ENCODE data around the gene LCP2. TPM values are rescaled to one million over a fixed set of nuclear protein-coding genes. Genes with fewer than 3 reads are reported as not detected.

The LCP2 gene
- total RNA-seq, 2 donors from 2014 or later: 10.6 to 12.3 TPM

- DNase-seq: no peak
- intact Hi-C loops (cut with DNase I): no loop called here
- ATAC-seq: no peak
Measured at GRCh38 chr5:170319301-170319700, 21.7 kb upstream of the LCP2 start.

GRCh38 chr5:170317499-170317898, 19.9 kb upstream of the LCP2 start:
- ATAC-seq (no peak), DNase-seq (no peak)
- intact Hi-C loops (cut with DNase I): no loop called here

GRCh38 chr5:170316937-170317336, 19.4 kb upstream of the LCP2 start:
- ATAC-seq (no peak), DNase-seq (no peak)
- intact Hi-C loops (cut with DNase I): no loop called here

GRCh38 chr5:170315154-170315553, 17.6 kb upstream of the LCP2 start:
- ATAC-seq (peak; percentile 78 to 89), DNase-seq (peak; percentile 71)
- intact Hi-C loops (cut with DNase I): no loop called here

DNA sequence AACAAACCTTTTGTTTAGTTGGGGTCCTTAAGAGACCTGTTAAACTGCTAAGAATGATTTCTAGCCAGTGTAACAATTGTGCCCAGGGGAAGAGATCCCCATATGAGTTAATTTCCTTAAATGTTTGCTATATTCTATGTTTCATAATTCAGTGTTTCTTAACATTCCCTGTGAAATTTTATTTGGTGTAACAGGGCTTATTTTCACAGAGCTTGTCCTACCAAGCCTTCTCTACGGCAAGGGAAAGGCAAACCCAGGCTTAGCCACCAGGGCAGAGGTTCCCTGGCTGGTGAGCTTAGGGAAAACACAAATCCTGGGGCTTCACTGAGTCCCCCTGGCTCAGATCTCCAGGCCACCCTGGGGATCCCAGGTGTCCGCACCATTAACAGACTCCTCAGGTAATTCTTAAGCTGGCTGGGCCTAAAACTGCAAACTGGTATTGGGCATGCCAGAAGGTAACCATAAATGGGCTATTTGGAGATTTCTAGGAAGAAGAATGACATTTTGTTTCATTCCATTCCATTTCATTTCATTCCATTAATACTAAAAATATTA, 17.0 kb upstream of the LCP2 start:
- intact Hi-C loops (cut with DNase I): no loop called here
- DNase-seq (no peak), ATAC-seq (no peak)

DNA sequence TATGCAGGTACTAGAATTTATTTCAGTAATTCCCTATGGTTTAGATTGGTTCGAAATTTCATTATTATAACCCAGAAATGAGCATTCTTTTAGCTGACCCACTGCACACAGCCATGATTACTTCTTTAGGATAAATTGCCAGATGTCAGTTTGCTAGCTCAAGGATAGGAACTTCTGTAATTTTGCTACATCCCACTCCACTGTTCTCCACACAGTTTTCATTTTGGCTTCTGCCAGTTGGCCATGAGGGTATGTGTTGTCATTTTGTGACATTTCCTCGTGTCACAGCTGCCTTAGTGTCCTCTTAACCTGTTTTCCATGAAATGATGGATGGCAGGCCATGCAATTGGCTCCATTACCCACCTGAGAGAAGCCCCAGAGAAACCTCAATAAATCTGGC, 16.2 kb upstream of the LCP2 start:
- DNase-seq (no peak), ATAC-seq (no peak)
- intact Hi-C loops (cut with DNase I): no loop called here

DNA sequence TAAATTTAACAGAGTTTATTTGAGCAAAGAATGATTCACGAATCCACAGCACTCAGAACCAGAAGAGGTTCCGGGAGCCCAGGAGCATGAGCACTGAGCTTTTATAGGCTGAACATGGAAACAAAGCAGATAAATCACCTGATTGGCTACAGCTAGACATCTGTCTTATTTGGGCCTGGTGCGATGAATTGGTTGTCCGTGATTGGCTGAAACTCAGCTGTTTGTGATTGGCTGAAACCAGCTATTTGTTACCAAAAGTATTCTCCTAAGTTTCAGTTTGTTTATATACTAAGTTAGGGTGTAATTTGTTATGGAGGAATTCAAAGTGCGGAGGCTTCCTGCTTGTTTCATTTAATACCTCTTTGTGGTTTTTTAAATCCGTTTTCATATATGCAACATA, 15.8 kb upstream of the LCP2 start:
- ATAC-seq: no peak
- no peak for DNase-seq
- intact Hi-C loops (cut with DNase I): no loop called here

DNA sequence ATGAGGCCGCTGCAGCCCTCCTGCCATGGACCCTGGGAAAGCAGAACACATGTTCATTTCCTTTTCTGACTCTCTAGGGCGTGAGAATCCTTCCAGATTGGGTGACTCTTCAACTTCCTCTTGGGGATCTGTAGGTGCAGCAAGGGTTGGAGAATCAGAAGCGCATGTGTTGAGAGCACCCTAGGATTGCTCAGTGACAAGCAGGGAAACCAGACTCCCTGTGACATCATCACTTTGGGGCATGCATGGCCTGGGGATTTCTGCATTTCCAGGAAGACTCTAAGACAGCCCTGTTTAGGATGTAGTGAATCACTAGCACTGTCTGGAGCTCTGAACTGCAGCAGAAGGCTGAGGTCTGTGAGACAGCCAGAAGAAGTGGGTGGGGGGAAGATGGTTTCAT, 15.1 kb upstream of the LCP2 start:
- ATAC-seq (peak in 1 of 2 donors; percentile 50), DNase-seq (no peak)
- intact Hi-C loops (cut with DNase I): no loop called here

- no peak for ATAC-seq
- intact Hi-C loops (cut with DNase I): no loop called here
- DNase-seq: no peak
Measured at GRCh38 chr5:170312301-170312595, 14.7 kb upstream of the LCP2 start.

- intact Hi-C loops (cut with DNase I): no loop called here
- ATAC-seq (no peak), DNase-seq (no peak)
Measured at GRCh38 chr5:170311511-170312300, 14.1 kb upstream of the LCP2 start.

GRCh38 chr5:170310256-170310926, 12.8 kb upstream of the LCP2 start:
- intact Hi-C loops (cut with DNase I): no loop called here
- ATAC-seq: no peak

GRCh38 chr5:170308686-170309085, 11.1 kb upstream of the LCP2 start:
- intact Hi-C loops (cut with DNase I): no loop called here
- no peak for ATAC-seq
- DNase-seq: no peak

More at GRCh38 chr5:170310256-170310926, 12.8 kb upstream of the LCP2 start:
- no peak for DNase-seq

DNA sequence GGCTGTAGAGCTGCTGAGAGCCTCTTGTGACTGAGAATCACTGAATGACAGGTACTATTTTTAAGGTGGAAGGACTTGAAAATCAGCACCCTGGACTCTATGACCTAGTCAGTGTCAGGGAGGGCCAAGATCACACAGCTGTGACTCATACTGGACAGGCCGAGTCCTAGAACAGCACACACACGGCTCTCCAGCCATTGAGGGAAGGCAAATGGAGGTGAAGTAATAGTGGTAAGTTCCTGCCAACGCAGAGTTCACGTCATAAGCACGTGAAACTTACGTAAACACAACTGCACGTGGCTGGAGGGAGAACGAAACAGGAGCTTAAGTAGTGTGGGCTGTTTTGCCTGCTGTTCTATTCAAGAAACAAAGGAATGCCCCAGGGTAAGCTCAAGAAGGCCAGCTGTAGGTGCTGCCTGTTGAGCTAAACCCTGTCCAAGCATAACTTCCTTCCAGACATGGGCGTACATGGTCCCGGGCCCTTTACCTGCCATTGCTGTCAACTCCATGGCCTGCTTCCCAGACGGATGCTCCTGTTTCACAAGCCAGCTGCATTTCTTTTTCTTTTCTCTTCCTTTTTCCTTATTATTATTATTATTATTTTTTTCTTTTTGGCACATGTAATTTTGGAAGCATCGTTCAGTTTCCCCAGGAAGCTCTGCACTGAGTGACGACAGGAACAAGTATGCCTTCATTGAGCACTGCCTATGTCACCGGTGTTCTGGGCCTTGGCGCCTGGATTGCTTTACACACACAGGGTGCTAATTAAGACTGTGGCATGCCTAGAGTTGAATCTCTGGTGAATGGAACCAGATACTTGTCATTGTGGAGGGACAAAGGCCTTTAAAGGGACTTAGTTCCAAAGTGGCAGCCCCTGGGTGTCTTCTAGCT, 10.2 kb upstream of the LCP2 start:
- intact Hi-C loops (cut with DNase I): no loop called here
- ATAC-seq: peak; percentile 86 to 91
- DNase-seq: peak; percentile 82

DNA sequence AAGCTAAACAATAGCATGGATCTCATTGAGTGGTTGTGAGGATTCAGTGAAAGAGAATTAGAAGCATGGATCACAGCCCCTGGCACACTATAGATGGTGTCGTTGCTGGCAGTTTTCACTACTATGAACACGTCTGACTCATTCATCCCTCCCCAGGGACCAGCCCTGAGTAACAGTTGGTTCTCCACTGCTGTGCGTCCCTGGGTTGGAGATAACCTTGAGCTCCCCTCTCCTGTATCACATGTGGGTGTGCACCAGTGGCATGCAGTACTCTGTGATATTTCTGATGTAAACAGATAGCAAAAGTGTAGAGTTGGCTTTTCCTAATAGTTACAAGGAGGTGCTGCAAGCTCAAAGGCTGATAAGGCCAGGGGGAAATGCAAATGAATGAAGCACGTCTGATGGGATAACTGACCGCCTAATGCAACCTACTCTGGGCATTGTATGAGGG, 8.8 kb upstream of the LCP2 start:
- ATAC-seq (peak; percentile 60 to 84), DNase-seq (peak; percentile 86)
- intact Hi-C loops (cut with DNase I): no loop called here

GRCh38 chr5:170305646-170306025, 8.1 kb upstream of the LCP2 start:
- intact Hi-C loops (cut with DNase I): no loop called here
- peak in 1 of 2 donors; percentile 31 for ATAC-seq
- no peak for DNase-seq

DNA sequence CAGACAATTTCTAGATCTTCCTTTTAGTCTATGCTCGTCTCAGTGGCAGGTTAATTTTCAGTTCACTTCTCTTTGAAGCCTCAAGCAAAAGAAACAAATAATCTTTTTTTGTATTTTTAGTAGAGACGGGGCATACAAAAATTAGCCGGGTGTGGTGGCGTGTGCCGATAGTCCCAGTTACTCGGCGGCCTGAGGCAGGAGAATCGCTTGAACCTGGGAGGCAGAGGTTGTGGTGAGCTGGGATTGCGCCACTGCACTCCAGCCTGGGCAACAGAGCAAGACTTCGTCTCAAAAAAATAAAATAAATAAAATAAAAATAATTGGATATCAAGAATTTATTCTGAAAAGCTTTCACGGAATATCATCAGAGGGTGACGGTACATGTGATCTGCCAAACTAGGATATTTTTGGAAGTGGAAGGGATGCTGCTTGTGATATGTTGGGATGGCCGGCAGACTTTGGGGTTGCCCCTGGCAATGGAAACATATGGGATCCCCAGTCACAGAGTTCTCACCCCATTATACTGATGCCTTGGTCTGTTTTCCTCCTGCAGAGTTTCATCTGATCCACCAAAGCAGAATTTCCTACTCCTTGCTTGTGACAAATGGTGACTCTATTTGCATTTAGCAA, 7.6 kb upstream of the LCP2 start:
- ATAC-seq: no peak
- intact Hi-C loops (cut with DNase I): no loop called here
- DNase-seq: no peak

DNA sequence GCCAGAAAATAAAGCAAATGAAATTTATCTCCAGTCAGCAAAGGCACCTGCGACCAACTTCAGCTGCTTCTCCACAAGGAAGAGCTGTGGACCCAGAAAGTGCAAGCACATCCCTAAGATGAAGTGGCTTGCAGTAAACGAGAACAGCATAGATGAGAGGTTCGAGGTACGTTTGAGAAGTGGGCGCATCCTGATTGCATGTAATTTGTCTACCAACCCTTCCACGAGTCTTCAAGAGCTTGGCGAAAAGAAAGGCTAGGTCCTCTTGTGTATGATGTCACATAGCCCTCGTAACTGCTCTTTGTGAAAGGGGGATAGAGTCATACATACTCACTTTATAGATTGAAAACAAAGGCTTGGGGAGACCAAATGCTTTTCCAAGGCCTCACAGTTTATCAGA, 6.0 kb upstream of the LCP2 start:
- ATAC-seq: no peak
- intact Hi-C loops (cut with DNase I): no loop called here
- DNase-seq: no peak

DNA sequence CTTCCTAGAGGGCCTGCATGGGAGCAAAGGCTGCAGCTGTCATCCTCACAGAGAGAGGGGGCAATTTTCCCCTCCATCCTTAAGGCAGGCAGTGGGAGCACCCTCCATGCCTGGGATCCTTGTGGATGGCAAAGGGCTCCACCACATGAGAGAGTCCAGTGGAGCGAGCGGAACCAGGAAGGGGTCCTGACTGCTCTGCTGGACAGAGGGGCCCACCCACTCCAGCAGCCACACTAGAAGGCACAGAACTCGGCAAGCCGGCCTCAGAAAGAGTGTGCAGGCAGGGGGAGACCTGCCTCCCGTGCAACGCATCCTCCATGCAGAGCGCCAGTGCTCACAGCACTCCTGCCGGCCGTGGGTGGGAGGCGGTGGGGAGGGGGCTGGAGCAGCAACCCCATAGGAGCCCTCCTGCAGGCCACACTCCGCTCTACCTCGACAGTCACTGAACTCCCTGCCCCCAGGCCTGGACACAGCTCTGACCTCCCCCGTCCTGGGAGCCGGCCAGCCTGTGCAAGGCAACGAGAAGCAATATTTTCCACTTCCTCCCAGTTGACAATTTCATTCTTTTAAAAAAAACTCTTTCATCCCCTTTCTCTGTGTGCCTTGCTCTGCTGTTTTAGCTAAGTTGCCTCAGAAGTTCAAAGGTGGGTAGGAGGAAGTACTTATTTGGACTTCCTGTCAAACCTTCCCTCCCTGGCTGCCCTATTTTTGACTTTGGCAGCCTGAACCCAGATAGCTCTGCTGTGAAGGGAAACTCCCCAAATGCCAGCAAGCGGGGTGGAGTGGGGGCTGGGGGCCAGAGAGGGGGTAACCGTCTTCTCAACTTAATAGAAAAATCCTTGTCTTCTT, 5.3 kb upstream of the LCP2 start:
- ATAC-seq (peak; percentile 11 to 56), DNase-seq (peak; percentile 64)
- intact Hi-C loops (cut with DNase I): no loop called here
